Stimulated activated CD8-positive, alpha-beta memory T cell treated with anti-CD3 and anti-CD28 coated beads, Interleukin-15, amount 100 ng/mL, for 1 hour (primary cell): ENCODE measurements around the gene MYBPC2.
"Not testable (repeated sequence)": the region's sequence is repeated elsewhere in the genome, so short reads cannot be mapped to it uniquely, and the experiment has no call there.

Source experiments
- DNase-seq: peaks from one replicate; pipeline ENCODE4 v3.0.0-alpha.2; 2020; ENCODE audit warnings: low read depth

The MYBPC2 gene

DNA sequence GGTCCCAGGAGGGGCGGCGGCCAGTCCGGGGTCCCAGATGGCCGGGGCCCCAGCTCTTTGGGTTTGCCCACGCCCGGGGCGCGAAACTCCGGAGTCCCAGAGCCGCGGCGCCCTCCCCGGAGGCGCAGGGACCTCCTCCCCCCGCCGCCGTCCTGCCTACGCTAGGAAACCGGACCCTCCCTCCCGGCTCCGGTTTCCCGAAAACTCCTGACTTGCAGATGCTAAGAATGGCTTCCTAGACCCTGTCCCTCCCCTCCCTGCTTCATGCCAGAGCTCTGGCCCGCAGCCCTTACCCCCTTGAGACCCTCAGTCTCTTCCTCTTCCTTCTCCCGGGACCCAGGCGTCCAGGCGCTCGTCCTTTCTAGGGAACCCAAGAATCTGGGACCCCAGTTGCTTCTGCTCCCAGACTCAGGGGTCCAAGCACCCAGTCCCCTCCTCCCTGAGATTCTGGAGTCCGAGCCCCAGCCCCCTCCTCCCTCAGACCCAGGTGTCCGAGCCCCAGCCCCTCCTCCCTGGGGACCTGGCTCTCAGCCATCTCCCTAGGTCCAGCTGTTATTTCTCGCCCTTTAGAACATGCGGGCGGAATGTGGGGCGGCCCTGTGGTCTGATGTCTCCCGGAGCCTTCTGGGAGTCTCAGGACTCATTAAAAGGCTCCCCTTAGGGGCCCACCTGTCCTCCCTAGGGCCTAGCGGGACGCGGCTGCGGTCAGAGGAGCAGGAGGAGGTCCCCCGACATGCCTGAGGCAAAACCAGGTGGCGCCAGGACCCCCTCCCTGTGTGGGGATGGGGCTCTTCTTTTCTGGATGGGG is at the start of gene MYBPC2:
MYBPC2 (plus strand) TSS at position 672 of the 808 bp plus-strand sequence; CDS start at position 734, 62 bp downstream.
- no peak for DNase-seq

DNA sequence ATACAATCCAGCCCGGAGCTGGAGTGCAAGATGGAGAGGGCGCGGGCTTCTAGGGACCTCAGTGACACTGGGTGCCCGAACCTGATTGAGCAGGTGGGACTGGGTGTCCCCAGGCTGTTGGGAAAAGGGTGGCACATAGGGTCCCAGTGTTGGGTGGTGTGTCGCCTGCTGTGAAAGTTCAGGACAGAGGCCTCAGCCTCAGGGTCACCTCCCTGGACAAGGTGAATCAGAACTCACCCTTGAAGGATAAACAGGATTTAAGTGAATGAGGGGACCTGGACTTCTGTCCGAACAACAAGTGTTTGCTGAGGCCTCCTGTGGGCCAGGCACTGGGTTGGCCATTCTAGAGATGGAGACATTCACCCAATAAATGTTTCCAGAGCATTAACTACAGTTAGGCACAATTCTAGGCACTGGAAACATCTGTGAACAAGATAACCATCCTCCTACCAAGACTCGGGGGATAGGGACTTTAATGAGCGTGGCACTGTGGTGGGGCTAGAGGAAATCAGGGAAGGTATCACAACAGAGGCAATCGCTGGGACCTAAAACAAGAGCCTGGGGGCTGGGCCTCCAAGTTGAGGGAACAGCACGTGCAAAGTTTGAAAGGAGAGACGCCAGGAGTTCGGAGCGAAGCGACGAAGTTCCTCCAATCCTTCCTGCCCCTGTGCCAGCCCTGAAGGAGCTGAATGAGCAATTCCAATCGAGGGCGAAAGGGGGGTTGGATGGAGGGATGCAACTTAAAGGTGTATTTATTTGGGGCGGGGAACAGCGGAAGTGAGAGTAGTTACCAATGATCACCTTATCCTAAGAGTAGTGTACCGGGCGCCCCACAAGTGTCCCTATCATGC is 49.5 kb upstream of the MYBPC2 start:
- DNase-seq, result no peak

DNA sequence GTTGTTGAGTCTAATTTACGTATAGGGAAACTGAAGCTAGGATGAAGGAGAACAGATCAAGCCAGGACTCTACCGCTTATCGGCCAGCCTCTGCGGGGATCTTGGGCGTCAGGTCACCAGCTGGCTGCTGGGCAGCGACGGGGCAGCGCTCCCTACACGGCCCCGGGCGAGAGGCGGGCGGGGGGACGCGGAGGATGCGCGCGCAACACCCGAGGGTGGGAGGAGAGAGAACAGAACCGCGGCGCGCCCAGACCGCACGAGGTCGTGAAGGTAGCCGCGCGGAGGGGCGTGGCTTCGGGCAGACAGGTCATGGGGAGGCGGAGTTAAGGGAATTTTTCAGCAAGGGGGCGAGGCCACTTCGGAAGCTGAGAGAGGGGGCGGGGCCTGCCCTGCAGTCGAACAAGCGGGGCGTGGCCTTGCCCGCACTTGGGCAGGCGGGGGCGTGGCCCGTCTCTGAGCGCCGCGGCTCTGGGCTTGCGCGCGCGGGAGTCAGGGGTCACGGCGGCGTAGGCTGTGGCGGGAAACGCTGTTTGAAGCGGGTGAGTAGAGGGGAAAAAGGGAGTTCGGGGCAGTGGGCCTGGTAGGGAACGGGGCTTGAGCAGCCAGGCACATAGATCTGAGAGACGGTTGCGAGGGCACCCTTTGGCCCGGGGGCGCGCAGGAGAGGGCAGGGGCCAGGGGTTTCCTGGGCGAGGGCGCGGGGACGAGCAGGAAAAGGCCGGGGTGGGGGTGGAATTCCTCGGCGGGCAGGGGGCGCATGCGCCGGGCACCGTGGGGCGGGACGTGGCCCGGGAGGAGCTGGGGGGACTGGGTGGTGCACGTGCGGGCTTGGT is 48.6 kb upstream of the MYBPC2 start, which contains the start of gene POLD1:
POLD1 (plus strand) TSS at position 496 of the 833 bp plus-strand sequence. CDS start 14,505 bp downstream, outside the sequence.
- peak; percentile 97 for DNase-seq

DNA sequence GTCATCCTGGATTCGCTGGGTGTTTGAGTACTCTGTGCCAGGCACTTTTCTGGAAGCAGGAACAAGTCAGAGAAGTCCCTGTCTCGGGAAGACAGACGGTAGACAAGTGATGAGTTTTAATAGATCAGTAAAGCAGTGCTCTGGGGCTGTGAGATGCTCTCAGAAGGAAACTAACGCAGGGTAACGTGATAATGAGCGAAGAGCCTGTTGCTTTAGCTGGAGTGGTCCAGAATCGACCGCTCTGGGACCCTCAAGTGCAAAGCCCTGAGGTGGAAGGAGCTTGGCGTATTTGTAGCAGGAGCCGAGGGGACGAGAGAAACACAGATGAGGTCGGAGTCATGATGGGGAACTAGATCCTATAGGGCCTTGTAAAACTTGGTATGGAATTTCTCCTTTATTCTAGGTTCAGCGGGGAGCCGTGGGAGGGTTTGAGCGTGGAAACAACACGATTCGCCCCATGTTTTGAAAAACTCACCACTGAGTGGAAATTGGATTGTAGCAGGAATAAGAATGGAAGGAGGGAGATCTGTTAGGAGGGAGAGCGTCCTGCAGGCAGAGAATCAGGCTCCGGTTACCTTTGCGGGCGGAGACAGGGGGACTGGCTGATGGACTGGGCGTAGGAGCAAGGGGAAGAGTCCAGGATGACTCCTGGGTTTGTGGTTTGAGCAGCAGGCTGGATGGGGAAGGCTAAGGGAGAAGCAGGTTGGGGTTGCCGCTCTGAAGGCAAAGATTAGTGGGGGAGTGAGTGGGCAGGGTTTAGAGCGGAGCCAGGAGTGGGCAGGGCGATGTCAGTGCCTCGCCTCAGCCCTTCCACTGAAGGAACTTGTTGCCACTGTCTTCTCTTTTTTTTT is 47.8 kb upstream of the MYBPC2 start:
- DNase-seq, result no peak

DNA sequence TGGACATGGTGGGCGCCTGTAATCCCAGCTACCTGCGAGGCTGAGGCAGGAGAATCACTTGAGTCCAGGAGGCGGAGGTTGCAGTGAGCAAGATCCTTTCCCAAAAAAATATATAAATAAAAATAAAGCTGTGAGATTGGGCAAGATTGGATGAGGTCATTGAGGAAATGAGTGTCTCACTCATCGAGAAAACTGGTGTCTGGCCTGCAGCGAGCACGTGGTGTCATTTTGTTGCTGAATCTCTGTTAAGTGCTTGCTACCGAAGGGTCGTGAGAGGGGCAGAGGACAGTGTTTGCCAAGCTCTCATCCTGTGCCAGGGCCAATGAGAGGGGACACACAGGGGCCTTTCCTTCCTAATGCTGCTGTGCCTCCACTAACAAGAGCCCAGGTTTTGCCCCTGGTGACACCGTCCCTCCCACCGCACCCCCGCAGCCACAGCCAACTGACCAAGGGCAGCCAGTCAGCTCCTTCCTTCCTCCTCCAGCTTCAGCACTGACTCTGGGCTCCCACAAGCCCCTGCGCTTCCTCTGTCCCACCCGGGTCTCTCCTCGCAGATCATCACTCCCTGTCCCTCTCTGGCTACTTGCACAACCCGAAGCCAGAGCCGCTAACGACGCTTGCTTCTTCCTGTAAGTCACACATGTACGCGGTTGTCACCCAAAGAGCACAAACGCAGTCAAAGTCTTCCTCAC is 45.4 kb upstream of the MYBPC2 start:
- DNase-seq, result no peak

DNA sequence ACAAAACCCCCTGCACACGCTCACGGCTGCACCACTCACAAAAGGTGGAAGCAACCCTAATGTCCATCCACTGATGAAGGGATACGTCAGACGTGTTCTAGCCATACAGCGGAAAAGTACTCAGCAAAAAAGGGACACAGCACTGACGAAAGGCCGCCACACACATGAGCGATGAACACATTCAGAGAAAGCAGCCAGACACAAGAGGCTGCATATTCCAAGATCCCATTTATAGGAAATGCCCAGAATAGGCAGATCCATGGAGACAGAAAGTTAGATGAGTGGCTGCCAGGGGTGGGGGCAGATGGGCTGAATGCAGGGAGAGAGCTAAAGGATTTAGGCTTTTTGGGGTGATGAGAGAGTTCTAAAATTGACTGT is 44.8 kb upstream of the MYBPC2 start:
- no peak for DNase-seq

DNA sequence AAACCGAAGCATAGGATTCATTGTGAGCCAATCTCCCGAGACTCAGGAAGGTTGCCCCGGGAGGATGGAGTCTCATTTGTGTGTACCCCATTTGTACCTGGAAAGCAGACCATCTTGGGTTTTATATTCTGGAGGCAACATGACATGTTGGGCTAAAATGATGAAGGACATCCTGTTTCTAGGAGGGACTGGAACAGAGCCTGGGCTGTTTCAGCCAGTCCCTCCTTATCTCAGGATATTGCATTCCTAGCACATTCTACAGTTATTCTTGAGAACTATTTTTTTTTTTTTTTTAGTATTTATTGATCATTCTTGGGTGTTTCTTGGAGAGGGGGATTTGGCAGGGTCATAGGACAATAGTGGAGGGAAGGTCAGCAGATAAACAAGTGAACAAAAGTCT is 42.4 kb upstream of the MYBPC2 start:
- DNase-seq, result not testable (repeated sequence)

DNA sequence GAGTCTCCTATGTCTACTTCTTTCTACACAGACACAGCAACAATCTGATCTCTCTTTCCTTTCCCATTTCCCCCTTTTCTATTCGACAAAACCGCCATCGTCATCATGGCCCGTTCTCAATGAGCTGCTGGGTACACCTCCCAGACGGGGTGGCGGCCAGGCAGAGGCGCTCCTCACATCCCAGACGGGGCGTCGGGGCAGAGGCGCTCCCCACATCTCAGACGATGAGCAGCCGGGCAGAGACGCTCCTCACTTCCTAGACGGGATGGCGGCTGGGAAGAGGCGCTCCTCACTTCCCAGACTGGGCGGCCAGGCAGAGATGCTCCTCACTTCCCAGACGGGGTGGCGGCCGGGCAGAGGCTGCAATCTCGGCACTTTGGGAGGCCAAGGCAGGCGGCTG is 41.7 kb upstream of the MYBPC2 start:
- DNase-seq, result not testable (repeated sequence)

DNA sequence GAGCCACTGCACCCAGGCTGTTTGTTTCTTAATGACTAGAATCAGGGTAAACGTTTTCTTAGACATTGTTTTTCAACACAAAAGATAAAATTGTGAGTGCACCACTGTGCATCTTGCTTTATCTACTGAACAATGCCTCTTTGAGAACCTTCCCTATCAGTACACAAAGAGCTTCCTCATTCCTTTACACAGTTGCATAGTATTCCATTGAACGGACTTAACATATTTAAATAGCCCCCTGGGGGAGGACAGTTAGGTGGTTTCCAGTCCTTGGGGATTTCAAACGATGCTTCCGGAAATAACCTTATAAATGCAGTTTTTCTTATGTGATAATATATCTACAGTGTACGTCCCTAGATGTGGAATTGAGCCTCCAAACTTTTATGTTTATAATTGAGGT is 39.9 kb upstream of the MYBPC2 start:
- DNase-seq, result no peak

DNA sequence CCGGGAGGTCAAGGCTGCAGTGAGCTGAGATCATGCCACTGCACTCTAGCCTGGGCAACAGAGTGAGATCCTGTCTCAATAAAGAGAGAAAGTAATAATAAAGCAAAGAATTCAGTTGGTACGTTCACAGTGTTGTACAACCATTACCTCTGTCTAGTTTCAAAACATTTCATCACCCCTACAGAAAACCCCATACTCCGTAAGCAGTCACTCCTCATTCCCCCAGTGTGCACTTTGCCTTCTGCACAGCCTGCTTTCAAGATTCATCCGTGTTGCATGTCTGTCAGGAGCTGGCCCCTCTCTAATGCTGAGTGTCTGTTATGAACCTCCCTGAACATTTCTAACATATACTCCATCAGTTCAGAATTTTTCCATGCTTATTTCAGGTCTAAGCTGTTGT is 39.1 kb upstream of the MYBPC2 start:
- DNase-seq, result no peak

DNA sequence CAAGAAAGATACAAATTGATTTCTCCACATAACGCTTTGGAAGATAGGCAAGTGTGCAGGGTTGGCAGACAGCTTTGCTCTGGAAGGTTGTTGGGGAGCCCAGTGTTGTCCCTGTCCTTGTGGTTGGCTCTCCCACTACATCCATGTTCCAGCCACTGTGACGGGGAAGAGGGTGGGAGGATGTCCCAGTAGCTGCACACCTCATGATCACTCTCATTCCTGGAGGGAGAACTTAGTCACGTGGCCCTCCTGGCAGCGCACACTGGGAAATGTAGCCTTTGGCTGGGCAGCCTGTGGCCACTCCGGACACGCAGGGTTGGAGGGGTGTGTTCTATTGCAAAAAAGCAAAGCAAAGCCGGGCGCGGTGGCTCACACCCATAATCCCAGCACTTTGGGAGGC is 38.7 kb upstream of the MYBPC2 start:
- no peak for DNase-seq

DNA sequence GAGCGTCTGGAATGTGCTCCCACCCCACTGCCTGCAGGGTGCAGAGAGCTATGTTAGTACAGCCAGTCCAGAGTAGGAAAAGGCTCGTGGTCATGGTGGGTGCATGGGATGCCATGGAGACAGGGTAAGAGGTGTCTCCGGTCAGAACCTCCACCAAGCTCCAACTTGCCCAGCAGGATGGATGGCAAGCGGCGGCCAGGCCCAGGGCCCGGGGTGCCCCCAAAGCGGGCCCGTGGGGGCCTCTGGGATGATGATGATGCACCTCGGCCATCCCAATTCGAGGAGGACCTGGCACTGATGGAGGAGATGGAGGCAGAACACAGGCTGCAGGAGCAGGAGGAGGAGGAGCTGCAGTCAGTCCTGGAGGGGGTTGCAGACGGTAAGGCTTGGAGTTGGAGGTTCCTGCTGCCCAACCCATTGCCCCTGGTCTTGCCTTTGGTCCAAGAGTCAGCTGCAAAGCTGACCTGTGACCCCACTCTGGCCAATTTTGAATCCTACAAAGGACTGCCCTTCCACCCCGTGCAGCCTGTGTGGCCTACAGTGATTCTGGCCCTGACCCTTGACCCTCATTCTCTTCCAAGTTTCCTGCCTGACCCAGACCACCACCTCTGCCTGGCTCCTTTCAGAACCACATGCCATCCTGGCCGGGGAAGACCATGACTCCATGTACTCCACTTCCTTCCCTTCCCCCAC is 33.9 kb upstream of the MYBPC2 start:
- no peak for DNase-seq

DNA sequence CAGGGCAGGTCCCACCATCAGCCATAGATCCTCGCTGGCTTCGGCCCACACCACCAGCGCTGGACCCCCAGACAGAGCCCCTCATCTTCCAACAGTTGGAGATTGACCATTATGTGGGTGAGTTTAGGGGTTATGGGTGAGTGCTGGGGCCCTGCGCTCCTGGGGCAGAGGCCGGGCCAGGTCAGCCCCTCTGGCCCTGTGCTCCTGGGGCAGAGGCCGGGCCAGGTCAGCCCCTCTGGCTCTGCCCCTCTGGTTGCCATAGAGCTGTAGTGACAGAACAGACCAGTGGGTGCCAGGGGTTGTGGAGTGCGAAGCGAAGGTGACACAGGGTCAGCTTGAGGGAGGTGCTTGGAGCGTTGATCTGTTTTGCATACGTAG is 33.3 kb upstream of the MYBPC2 start:
- no peak for DNase-seq

DNA sequence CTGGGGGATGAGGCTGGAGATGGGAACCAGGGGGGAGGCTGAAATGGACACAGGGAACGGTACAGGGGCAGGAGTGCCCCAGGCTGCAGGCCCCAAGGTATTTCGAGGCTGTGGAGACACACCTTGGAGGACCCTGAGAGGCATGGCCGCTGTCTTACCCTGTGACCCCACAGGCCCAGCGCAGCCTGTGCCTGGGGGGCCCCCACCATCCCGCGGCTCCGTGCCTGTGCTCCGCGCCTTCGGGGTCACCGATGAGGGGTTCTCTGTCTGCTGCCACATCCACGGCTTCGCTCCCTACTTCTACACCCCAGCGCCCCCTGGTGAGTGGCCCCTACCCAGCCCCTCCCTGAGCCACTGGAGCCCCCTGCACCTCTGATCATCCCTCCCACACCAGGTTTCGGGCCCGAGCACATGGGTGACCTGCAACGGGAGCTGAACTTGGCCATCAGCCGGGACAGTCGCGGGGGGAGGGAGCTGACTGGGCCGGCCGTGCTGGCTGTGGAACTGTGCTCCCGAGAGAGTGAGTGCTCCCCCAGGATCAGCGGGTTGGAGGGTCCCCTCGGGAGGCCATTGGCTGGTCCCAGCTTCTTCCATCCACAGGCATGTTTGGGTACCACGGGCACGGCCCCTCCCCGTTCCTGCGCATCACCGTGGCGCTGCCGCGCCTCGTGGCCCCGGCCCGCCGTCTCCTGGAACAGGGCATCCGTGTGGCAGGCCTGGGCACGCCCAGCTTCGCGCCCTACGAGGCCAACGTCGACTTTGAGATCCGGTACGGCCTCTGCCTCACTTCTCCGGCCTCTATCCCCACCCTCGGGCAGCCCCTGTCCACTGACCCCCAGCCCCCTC is 30.9 kb upstream of the MYBPC2 start:
- no peak for DNase-seq

DNA sequence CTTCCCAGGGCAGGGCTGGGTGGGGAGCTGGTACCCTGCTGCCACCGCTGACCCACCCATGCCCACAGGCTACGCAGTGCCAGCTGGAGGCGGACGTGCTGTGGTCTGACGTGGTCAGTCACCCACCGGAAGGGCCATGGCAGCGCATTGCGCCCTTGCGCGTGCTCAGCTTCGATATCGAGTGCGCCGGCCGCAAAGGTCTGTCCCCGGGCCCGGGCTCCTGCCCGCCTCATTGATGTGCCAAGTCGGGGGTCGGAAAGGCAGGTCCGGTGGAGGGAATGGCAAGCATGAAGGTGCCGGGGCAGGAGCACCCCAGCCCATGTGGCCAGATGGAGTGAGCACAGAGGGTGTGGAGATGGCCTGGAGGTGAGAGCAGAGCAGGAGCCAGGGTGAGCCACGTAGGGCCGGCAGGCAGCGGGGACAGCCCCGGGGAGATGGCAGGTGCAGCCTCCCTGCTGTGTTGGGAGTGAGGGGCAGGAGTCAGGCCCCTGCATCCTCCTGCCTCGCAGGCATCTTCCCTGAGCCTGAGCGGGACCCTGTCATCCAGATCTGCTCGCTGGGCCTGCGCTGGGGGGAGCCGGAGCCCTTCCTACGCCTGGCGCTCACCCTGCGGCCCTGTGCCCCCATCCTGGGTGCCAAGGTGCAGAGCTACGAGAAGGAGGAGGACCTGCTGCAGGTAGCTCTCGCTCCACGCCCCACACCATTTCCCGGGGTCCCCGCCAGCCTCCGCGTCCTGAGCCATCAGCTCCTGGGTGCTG is 30.0 kb upstream of the MYBPC2 start:
- no peak for DNase-seq

DNA sequence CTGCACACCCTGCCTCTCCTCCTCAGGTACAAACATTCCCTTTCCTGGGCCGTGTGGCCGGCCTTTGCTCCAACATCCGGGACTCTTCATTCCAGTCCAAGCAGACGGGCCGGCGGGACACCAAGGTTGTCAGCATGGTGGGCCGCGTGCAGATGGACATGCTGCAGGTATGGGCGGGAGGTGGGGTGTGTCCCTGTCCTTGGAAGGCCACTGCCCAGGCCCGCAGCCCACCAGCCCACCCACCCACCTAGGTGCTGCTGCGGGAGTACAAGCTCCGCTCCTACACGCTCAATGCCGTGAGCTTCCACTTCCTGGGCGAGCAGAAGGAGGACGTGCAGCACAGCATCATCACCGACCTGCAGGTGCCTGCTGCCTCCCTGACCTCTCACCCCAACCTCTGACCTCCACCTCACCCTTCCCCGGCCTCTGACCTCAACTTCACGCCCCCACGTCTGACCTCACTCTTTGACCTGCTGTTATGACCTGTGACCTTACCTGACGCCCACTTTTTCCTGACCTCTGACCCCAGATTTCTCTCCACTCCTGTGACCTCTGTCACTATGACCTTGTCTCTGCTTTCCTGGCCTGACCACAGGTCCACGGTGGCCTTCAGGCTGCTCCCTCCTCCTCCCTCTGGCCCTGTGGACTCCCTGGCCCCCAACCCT is 26.4 kb upstream of the MYBPC2 start:
- DNase-seq, result no peak

DNA sequence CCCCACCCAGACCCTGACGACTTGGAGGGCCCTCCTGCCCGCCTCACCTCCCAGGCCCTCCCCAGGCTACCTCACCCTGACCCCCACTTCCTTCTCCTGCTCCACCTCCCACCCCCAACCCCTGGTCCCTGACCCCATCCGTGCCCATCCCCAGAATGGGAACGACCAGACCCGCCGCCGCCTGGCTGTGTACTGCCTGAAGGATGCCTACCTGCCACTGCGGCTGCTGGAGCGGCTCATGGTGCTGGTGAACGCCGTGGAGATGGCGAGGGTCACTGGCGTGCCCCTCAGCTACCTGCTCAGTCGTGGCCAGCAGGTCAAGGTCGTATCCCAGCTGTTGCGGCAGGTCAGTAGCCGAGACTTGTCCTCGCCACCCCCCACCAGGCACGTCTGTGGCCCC is 25.9 kb upstream of the MYBPC2 start:
- no peak for DNase-seq

DNA sequence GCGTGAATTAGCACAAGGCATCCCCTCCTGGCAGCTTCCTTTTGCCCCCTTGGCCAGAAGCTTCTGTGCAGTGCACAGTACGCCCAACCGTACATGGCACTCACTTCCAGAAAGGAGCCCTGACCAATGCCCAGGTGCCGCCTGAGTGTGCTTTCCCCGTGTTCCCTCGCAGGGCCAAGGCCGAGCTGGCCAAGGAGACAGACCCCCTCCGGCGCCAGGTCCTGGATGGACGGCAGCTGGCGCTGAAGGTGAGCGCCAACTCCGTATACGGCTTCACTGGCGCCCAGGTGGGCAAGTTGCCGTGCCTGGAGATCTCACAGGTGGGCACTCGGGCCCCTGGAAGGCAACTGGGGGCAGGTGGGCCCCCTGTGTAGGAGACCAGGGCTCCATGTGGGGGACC is 23.3 kb upstream of the MYBPC2 start:
- DNase-seq, result no peak
